HG02840 (cell line): ENCODE measurements around the gene SMYD2.

Experiments used
- ATAC-seq: cut with Tn5 transposase; IDR thresholded peaks from one replicate; pipeline ENCODE4 v1.9.1; 2021; ENCODE audit warnings: mild to moderate bottlenecking, moderate library complexity, moderate number of reproducible peaks; ENCODE audit not compliant: unreplicated experiment, low FRiP score

SMYD2 gene, protein sequence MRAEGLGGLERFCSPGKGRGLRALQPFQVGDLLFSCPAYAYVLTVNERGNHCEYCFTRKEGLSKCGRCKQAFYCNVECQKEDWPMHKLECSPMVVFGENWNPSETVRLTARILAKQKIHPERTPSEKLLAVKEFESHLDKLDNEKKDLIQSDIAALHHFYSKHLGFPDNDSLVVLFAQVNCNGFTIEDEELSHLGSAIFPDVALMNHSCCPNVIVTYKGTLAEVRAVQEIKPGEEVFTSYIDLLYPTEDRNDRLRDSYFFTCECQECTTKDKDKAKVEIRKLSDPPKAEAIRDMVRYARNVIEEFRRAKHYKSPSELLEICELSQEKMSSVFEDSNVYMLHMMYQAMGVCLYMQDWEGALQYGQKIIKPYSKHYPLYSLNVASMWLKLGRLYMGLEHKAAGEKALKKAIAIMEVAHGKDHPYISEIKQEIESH

GRCh38 chr1:214281021-214281719 lies at the start of gene SMYD2:
Gene SMYD2, plus strand, starts transcription at chr1:214281159. Its CDS starts 96 bp downstream, at chr1:214281255.
- peak; percentile 75 for ATAC-seq

DNA sequence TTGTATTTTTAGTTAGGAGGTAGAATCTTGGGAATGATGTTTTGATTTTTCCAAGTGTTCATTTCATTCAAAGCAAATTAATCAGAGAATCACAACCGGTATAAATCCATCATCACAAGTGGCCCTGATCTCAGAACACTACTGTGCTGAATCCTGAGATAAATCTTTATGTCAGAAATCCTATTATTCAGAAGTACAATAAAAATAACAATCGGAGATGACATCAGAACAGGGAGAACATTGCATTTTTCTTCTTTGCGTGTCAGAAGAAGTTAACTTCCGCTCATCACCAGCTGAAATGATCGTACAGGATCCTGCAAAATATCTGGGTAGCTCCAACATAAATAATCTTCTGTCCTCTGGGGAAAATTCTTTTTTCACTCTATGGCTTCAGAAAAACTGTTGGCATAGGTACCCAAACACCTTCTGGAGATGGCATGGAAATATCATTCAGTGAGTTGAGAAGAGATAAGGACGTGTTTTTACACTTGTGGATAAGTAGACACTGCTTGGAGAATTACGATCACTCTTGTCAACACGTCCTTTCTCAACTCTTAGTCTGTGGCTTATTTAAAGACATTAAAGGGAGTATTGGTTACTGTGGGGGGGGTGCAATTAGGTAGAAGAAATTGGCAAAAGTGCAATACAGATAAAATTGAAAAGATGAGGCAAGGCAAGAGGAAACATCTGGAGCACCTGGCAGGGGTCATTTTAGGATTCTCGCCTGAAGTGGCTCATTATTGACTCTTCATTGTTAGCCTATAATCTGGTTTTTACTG lies 46.9 kb upstream of the SMYD2 start:
- no peak for ATAC-seq

- ATAC-seq, result no peak
Observed at GRCh38 chr1:214234635-214235025, 46.3 kb upstream of the SMYD2 start.

DNA sequence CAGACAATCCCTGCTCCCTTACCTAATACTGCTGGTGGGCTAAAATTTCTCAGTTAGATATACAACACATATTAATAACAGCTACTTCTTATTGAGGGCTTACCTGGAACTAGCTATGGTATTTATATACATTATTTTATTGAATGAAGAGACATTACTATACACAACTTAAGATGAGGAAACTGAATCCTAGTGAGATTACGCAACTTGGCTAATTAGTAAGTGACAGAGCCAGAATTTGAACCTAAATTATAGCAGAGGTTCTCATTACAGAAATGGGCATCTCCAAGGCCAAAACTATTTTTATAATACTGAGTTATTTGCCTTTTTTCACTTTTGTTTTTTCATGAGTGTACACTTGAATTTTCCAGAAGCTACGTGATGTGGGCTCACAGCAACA lies 44.5 kb upstream of the SMYD2 start:
- no peak for ATAC-seq

- no peak for ATAC-seq
Observed at GRCh38 chr1:214241060-214241459, 39.9 kb upstream of the SMYD2 start.

DNA sequence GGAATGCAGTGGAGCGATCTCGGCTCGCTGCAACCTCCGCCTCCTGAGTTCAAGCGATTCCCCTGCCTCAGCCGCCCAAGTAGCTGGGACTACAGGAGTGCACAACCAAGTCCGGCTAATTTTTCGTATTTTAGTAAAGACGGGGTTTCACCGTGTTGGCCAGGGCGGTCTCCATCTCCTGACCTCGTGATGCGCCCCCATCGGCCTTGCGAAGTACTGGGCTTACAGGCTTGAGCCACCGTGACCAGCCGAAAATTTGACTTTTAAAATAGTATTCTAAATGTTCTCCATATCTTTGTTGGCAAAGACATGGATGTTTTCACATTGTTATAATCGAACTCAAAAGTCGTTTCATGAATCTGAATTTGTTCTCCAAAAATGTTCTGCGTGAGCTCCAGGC lies 36.7 kb upstream of the SMYD2 start:
- no peak for ATAC-seq

DNA sequence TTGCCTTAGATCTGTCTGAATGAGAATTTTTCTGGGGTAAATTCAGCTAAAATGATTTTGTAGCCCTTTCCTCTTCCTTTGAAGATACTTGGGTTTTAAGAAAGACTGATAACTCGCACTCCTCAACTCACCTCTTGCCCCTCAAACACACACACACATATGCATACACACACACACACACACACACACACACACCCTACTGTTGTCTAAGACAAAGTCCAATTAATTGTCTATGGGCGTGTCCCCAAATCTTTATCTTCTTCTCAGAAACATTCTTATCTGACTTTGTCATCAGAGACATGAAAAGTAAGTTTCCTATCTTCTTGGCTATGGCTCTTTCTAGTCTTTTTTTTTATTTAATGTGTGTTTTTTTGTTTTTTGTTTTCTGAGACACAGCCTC lies 36.1 kb upstream of the SMYD2 start:
- no peak for ATAC-seq

DNA sequence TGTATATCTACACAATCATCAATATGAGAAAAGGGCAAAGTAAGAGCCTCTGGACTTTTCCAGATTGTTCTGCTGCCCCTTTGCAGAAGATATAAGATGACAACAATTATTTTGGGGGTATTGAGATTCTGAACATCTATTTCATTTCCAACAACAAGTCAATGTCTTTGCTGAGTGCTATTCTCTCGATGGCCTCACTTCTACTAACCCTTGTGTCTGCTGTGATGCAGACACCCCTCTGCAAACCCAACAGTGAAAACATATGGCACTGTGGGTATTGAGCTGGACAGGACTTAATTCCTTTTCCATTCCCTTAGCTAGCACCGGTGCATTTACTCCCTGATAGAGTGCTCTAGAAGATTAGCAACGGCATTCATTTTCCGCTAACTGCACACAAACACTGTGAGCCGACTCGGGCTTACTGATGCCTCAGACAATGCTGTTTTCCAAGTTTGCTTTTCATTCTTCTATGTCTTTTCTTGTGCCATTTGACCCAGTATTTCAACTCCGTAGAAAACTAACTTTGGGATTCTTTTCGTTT lies 33.4 kb upstream of the SMYD2 start:
- ATAC-seq, result no peak

- ATAC-seq, result no peak
Observed at GRCh38 chr1:214248311-214249085, 32.5 kb upstream of the SMYD2 start.

DNA sequence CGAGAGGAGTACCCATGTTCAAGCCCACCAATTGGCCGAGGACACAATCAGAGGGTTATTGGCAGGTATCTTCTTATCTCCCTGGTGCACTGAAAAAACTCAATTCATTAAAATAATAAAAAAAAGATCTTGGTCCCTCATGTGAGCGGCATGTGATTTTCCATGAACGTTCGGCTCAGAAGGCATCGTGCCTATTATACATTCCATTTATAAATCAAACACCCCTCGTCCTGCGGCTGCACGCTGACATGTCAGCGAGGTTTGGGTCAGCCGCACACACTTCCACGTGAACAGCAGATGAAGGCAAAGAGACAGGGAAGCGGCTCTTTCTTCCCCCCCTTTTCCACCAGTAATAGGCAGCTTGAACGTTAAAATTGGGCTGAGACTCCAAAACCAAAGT lies 31.3 kb upstream of the SMYD2 start:
- no peak for ATAC-seq

GRCh38 chr1:214251354-214251753 lies 29.6 kb upstream of the SMYD2 start:
- no peak for ATAC-seq

- ATAC-seq, result no peak
Observed at GRCh38 chr1:214255509-214255908, 25.4 kb upstream of the SMYD2 start.

DNA sequence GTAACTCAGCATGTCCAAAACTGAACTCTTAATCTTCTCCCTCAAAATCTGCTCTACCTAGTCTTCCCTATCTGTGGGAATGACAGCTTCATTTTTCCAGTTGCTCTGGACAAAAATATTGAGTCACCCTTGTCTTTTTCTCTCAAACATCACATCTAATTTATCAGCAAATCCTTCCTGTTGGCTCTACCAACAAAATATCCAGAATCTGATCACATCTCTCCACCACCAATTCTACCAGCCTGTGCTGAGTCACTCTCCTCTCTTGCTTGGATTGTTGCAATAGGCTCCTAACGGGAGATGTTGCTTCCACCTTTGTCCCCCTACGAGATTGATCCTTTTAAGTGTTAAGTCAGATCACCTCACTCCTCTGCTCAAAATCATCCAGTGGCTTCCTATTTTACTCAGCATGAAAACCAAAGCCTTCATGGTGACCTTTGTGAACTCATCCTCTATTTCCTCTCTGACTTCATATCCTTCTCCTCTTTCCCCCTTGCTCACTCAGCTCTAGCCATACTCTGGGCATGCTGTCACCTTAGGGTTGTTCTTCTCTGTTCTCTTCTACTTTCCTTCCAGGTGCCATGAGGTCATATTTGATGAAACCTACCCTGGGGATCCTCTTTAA lies 21.5 kb upstream of the SMYD2 start:
- no peak for ATAC-seq

DNA sequence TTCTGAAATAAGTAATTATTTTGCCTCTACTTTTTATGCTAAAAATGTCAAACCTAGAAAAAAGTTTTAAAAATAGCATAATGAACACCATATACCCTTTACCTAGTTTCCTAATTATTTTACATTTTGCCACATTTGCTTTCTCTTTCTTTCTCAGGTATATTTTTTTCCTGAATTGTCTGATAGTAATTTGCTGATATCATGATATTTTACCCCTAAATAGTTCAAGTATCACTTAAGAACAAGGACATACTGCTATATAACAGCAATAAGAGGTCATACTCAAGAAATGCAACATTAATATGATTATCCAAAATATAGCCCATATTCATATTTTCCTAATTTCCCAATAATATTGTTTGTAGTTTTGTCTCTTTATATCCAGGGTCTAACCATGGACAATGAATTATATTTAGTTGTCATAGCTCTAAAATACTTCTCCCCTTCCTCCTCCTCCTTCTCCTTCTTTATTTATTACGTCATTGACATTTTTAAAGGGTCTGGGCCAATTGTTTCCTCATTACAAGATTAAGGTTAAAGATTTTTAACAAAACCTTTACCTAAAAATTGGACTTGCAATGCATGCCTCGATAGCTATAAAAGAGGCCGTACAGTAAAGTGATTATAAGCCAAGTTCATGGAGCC lies 20.3 kb upstream of the SMYD2 start:
- no peak for ATAC-seq

- no peak for ATAC-seq
Observed at GRCh38 chr1:214261206-214262123, 19.5 kb upstream of the SMYD2 start.

- no peak for ATAC-seq
Observed at GRCh38 chr1:214264196-214264595, 16.8 kb upstream of the SMYD2 start.

- no peak for ATAC-seq
Observed at GRCh38 chr1:214264976-214265375, 16.0 kb upstream of the SMYD2 start.

DNA sequence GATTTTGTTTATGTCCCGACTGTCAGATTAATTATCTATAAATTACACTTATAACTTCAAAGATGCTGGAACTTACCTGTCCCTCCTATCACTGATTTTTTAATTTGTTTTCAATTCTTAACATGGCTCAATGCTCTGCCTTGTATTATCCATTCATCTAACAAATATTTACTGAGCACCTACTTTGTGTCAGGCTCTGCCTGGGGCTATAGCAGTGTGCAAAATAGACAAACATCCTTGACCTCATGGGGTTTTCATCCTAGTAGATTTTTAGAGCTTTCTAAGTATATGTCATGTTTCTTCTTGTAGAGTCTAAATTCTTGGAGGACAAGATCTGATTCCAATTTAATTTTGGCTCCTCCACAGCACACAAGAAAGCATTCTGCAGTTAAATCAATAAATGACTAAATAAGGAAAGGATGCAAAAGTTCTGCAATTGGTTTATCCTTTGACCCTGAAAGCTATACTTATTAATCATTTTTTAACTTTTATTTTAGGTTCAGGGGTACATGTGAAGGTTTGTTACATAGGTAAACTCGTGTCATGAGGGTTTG lies 10.8 kb upstream of the SMYD2 start:
- no peak for ATAC-seq
